BJ (cell line): ENCODE measurements around the gene MACF1. TPM values are rescaled to one million over a fixed set of nuclear protein-coding genes. Genes with fewer than 3 reads are reported as not detected.
A peak's percentile ranks its signal among the peaks of the same experiment; 100 is the strongest.

Experiments used
- CTCF ChIA-PET: fragments of 350-600 bp; formaldehyde crosslinking; extraction: SDS; loops from one replicate; lab custom pipeline; 2021; ENCODE audit warnings: antibody characterized with exemption, inconsistent platforms; lab: Yijun Ruan, JAX
- POLR2A ChIA-PET: fragments of 300-600 bp; sonication (Branson Sonifier 250); formaldehyde crosslinking; extraction: SDS; loops from one replicate; lab custom pipeline; 2021; ENCODE audit warnings: antibody characterized with exemption; lab: Charles Lee
- DNase-seq: peaks from one replicate; pipeline ENCODE4 v3.0.0-alpha.2; 2011; ENCODE audit warnings: low read depth
- H3K27me3 ChIP-seq: 2 replicates; pipeline ENCODE4 v1.6.0; 2011; ENCODE audit warnings: low read length; ENCODE audit not compliant: control insufficient read depth, insufficient read depth
- H3K36me3 ChIP-seq: 2 replicates; pipeline ENCODE4 v1.5.1; 2011; ENCODE audit warnings: low read length; ENCODE audit not compliant: control insufficient read depth, insufficient read depth
- H3K4me3 ChIP-seq: 2 replicates; pipeline ENCODE4 v1.5.1; 2011; ENCODE audit warnings: low read depth, mild to moderate bottlenecking, control low read depth, low read length
- polyA plus RNA-seq: library from polyadenylated mRNA; depleted of rRNA; stranded (reverse); fragments of >200 nt; gene quantifications from 2 replicates; pipeline ENCODE4 v1.2.3, GENCODE V29; 2011
- TF ChIP-seq, protein P1 (sequence below): IDR thresholded peaks from 2 replicates; pipeline ENCODE4 v1.5.1; 2011; ENCODE audit warnings: low read depth, mild to moderate bottlenecking, control low read depth, inconsistent platforms, low read length, moderate library complexity; ENCODE audit not compliant: insufficient read depth

Gene MACF1
- polyA plus RNA-seq, 1 experiment = 57.3 TPM

DNA sequence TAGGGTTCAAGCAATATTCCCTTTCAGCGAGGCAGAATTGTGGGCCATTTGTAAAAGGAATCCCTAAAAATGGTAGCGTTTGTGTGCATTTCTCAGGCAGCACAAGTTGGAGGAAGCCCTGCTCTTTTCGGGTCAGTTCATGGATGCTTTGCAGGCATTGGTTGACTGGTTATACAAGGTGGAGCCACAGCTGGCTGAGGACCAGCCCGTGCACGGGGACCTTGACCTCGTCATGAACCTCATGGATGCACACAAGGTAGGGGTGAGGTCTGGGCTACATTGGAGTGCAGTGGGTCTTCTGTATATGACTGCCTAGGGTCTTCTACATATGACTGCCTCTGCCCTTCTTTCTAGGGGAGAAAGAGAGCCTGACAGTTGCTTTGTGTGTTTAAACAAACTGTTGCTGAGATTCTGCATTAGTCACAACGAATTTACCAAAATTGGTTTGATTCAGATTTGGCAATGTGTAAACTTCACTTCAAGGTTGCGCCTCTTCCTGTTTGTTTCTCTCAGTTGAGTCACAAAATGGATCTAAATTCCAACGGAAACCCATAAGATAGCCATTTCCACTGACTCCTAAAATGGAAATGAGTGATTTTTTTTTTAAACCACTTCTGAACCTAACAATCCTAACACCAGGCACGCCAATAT, 246.6 kb downstream of the MACF1 start:
- Histone ChIP-seq H3K27me3 (no peaks in the 10 kb centered on the region), H3K4me3 (no peak overlapping the region), H3K36me3 (peaks cover 26% of the 10 kb centered on the region)
- ChIA-PET POLR2A (interaction anchor here (0.6 kb wide), 1 partner anchor 10 kb away, joined by 7 read pairs; no protein-coding TSS in a partner anchor), CTCF (no interaction called here)
- peak; percentile 3 for DNase-seq
- TF ChIP-seq, protein P1, sequence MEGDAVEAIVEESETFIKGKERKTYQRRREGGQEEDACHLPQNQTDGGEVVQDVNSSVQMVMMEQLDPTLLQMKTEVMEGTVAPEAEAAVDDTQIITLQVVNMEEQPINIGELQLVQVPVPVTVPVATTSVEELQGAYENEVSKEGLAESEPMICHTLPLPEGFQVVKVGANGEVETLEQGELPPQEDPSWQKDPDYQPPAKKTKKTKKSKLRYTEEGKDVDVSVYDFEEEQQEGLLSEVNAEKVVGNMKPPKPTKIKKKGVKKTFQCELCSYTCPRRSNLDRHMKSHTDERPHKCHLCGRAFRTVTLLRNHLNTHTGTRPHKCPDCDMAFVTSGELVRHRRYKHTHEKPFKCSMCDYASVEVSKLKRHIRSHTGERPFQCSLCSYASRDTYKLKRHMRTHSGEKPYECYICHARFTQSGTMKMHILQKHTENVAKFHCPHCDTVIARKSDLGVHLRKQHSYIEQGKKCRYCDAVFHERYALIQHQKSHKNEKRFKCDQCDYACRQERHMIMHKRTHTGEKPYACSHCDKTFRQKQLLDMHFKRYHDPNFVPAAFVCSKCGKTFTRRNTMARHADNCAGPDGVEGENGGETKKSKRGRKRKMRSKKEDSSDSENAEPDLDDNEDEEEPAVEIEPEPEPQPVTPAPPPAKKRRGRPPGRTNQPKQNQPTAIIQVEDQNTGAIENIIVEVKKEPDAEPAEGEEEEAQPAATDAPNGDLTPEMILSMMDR = no peak

DNA sequence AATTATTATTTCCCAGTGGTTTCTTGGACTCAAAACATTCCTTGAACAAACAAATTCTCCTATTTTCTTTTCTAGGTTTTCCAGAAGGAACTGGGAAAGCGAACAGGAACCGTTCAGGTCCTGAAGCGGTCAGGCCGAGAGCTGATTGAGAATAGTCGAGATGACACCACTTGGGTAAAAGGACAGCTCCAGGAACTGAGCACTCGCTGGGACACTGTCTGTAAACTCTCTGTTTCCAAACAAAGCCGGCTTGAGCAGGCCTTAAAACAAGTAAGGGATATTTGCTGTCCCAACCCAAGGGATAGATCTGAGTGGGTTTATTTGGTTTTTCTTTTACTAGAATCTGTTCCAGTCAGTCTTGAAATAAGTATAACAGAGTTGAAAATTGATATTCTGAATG, 247.6 kb downstream of the MACF1 start:
- TF ChIP-seq, protein P1 = no peak
- no peak overlapping the region for H3K4me3 ChIP-seq
- ChIA-PET POLR2A (no interaction called here), CTCF (no interaction called here)
- no peaks in the 10 kb centered on the region for H3K27me3 ChIP-seq
- no peak for DNase-seq
- peaks cover 31% of the 10 kb centered on the region for H3K36me3 ChIP-seq

GRCh38 chr1:39452540-39452939, 248.0 kb downstream of the MACF1 start:
- DNase-seq = no peak
- Histone ChIP-seq H3K27me3 (no peaks in the 10 kb centered on the region), H3K36me3 (peaks cover 32% of the 10 kb centered on the region), H3K4me3 (no peak overlapping the region)
- TF ChIP-seq, protein P1 = no peak
- ChIA-PET CTCF (interaction anchor here (1.2 kb wide), 1 partner anchor 123 kb away, joined by 3 read pairs; no protein-coding TSS in a partner anchor), POLR2A (no interaction called here)

DNA sequence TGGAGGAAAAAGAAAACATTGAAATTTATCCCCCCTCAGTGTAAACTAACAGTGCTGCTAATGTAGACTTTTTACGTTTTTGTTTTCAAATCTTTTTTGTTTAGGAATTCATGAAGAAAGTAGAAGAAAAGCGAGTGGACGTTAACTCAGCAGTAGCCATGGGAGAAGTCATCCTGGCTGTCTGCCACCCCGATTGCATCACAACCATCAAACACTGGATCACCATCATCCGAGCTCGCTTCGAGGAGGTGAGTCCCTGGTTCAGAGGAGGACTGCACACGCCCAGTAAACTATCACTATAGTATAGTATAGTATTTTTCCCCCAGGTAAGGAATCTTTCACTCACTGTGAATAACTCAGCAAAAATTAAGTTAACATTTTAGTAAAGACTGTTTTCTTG, 249.1 kb downstream of the MACF1 start:
- no peak overlapping the region for H3K4me3 ChIP-seq
- H3K27me3 ChIP-seq = no peaks in the 10 kb centered on the region
- H3K36me3 ChIP-seq = peaks cover 34% of the 10 kb centered on the region
- TF ChIP-seq, protein P1 = no peak
- ChIA-PET CTCF (interaction anchor here (1.2 kb wide), 1 partner anchor 124 kb away, joined by 3 read pairs; no protein-coding TSS in a partner anchor), POLR2A (no interaction called here)
- DNase-seq = no peak

GRCh38 chr1:39458991-39459390, 254.5 kb downstream of the MACF1 start:
- TF ChIP-seq, protein P1 = no peak
- ChIA-PET CTCF (interaction anchor here (1.1 to 1.3 kb wide), 2 partner anchors 13 to 16 kb away, joined by 3 to 4 read pairs; no protein-coding TSS in a partner anchor), POLR2A (no interaction called here)
- H3K27me3 ChIP-seq = no peaks in the 10 kb centered on the region
- no peak overlapping the region for H3K4me3 ChIP-seq
- no peak for DNase-seq
- H3K36me3 ChIP-seq = peaks cover 49% of the 10 kb centered on the region
